OCI-LY1 (cell line): ENCODE measurements around the gene CNTNAP2.

Experiments
- H2AFZ ChIP-seq: fragments of 200-600 bp; sonication (generic), shearing (Covaris generic); 2 replicates; pipeline ENCODE4 v1.6.0; 2014; ENCODE audit warnings: antibody characterized with exemption, mild to moderate bottlenecking, low read length
- H3F3A ChIP-seq: fragments of 200-600 bp; sonication (generic), shearing (Covaris generic); 2 replicates; pipeline ENCODE4 v1.6.0; 2014; ENCODE audit warnings: mild to moderate bottlenecking, antibody characterized with exemption, low read length, moderate library complexity; ENCODE audit not compliant: insufficient read depth
- H3K27ac ChIP-seq: fragments of 200-600 bp; sonication (generic); 2 replicates; pipeline ENCODE4 v1.5.1; 2014; ENCODE audit warnings: low read length, mixed run types, mild to moderate bottlenecking, low read depth; ENCODE audit not compliant: poor library complexity, severe bottlenecking
- H3K27me3 ChIP-seq: fragments of 200-600 bp; sonication (generic); 2 replicates; pipeline ENCODE4 v1.6.0; 2014; ENCODE audit warnings: antibody characterized with exemption, mild to moderate bottlenecking, low read length, moderate library complexity; ENCODE audit not compliant: insufficient read depth
- H3K36me3 ChIP-seq: fragments of 200-600 bp; sonication (generic); 2 replicates; pipeline ENCODE4 v1.6.1; 2014; ENCODE audit warnings: mild to moderate bottlenecking, antibody characterized with exemption, low read length, moderate library complexity, mixed read lengths; ENCODE audit not compliant: insufficient read depth
- H3K4me1 ChIP-seq: fragments of 200-600 bp; sonication (generic); 2 replicates; pipeline ENCODE4 v1.5.1; 2014; ENCODE audit warnings: mild to moderate bottlenecking, low read length, moderate library complexity; ENCODE audit not compliant: insufficient read depth, severe bottlenecking
- H3K4me2 ChIP-seq: fragments of 200-600 bp; sonication (generic), shearing (Covaris generic); 2 replicates; pipeline ENCODE4 v1.6.1; 2014; ENCODE audit warnings: low read length
- H3K4me3 ChIP-seq: fragments of 200-600 bp; sonication (generic); 2 replicates; pipeline ENCODE4 v1.5.1; 2014; ENCODE audit warnings: low read length, low read depth, mild to moderate bottlenecking, mixed read lengths; ENCODE audit not compliant: poor library complexity, severe bottlenecking
- H3K79me2 ChIP-seq: fragments of 200-600 bp; shearing (Covaris generic); 2 replicates; pipeline ENCODE4 v1.6.1; 2016; ENCODE audit warnings: mixed run types, low read length, mixed read lengths; ENCODE audit not compliant: insufficient read depth
- H3K9ac ChIP-seq: fragments of 200-600 bp; sonication (generic), shearing (Covaris generic); 2 replicates; pipeline ENCODE4 v1.6.1; 2014; ENCODE audit warnings: mild to moderate bottlenecking, low read length, mixed read lengths
- H3K9me2 ChIP-seq: fragments of 200-600 bp; sonication (generic), shearing (Covaris generic); 2 replicates; pipeline ENCODE4 v1.6.1; 2014; ENCODE audit warnings: low read depth, mild to moderate bottlenecking, low read length, mixed read lengths
- H3K9me3 ChIP-seq: fragments of 200-600 bp; shearing (Covaris generic); 2 replicates; pipeline ENCODE4 v1.6.1; 2014; ENCODE audit warnings: low read length, mixed read lengths
- H4K20me1 ChIP-seq: fragments of 200-600 bp; sonication (generic), shearing (Covaris generic); 2 replicates; pipeline ENCODE4 v1.6.0; 2016; ENCODE audit warnings: mild to moderate bottlenecking, low read length; ENCODE audit not compliant: insufficient read depth
- EZH2 ChIP-seq: fragments of 200-600 bp; sonication (generic), shearing (Covaris generic); IDR thresholded peaks from 2 replicates; pipeline ENCODE4 v1.8.0; 2017; ENCODE audit warnings: borderline replicate concordance, mixed run types, mild to moderate bottlenecking, antibody characterized with exemption, low read length, moderate library complexity, mixed read lengths
- TF ChIP-seq, protein P1 (sequence below): fragments of 200-600 bp; sonication (generic), shearing (Covaris generic); IDR thresholded peaks from 2 replicates; pipeline ENCODE4 v1.5.1; 2017; ENCODE audit warnings: mild to moderate bottlenecking, antibody characterized with exemption, low read length, moderate library complexity, mixed read lengths

CNTNAP2 gene

DNA sequence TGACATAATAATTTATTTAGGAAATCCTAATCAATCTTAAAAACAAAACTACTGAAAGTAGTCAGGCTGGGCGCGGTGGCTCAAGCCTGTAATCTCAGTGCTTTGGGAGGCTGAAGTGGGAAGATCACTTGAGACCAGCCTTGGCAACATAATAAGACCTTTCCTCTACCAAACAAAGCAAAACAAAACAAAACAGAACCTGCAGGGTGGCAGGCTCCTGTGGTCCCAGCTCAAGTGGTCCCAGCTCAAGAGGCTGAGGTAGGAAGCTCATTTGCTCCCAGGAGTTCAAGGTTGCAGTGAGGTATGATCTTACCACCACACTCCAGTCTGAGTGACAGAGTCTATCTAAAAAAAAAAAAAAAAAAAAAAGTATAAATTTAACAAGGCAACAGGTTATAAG is 748.0 kb downstream of the CNTNAP2 start:
- no peaks in the 10 kb centered on the region for H3K4me1 ChIP-seq
- no peaks in the 10 kb centered on the region for H3K79me2 ChIP-seq
- no peak overlapping the region for H2AFZ ChIP-seq
- H4K20me1 ChIP-seq: no peaks in the 10 kb centered on the region
- no peak overlapping the region for H3K9ac ChIP-seq
- H3K4me3 ChIP-seq: no peak overlapping the region
- H3K4me2 ChIP-seq: no peak overlapping the region
- no peak overlapping the region for H3K27ac ChIP-seq
- H3K9me2 ChIP-seq: no peaks in the 10 kb centered on the region
- TF ChIP-seq, protein P1, sequence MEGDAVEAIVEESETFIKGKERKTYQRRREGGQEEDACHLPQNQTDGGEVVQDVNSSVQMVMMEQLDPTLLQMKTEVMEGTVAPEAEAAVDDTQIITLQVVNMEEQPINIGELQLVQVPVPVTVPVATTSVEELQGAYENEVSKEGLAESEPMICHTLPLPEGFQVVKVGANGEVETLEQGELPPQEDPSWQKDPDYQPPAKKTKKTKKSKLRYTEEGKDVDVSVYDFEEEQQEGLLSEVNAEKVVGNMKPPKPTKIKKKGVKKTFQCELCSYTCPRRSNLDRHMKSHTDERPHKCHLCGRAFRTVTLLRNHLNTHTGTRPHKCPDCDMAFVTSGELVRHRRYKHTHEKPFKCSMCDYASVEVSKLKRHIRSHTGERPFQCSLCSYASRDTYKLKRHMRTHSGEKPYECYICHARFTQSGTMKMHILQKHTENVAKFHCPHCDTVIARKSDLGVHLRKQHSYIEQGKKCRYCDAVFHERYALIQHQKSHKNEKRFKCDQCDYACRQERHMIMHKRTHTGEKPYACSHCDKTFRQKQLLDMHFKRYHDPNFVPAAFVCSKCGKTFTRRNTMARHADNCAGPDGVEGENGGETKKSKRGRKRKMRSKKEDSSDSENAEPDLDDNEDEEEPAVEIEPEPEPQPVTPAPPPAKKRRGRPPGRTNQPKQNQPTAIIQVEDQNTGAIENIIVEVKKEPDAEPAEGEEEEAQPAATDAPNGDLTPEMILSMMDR: no peak
- TF ChIP-seq EZH2: no peak
- H3K9me3 ChIP-seq: peaks cover 4% of the 10 kb centered on the region; the same call in 1 of the 2 replicates
- no peaks in the 10 kb centered on the region for H3K36me3 ChIP-seq
- H3K27me3 ChIP-seq: no peaks in the 10 kb centered on the region
- H3F3A ChIP-seq: no peaks in the 10 kb centered on the region

GRCh38 chr7:146865696-146866095 is 749.1 kb downstream of the CNTNAP2 start:
- Histone ChIP-seq H3K27ac (no peak overlapping the region), H2AFZ (no peak overlapping the region; the same call in 1 of the 2 replicates), H3K4me2 (no peak overlapping the region), H3K4me1 (no peaks in the 10 kb centered on the region), H3K79me2 (no peaks in the 10 kb centered on the region), H3K9ac (no peak overlapping the region), H3K9me2 (no peaks in the 10 kb centered on the region), H3K4me3 (no peak overlapping the region), H4K20me1 (no peaks in the 10 kb centered on the region), H3F3A (no peaks in the 10 kb centered on the region), H3K27me3 (no peaks in the 10 kb centered on the region), H3K9me3 (peaks cover 4% of the 10 kb centered on the region; the same call in 1 of the 2 replicates), H3K36me3 (no peaks in the 10 kb centered on the region)
- no peak for TF ChIP-seq EZH2
- TF ChIP-seq, protein P1: no peak

DNA sequence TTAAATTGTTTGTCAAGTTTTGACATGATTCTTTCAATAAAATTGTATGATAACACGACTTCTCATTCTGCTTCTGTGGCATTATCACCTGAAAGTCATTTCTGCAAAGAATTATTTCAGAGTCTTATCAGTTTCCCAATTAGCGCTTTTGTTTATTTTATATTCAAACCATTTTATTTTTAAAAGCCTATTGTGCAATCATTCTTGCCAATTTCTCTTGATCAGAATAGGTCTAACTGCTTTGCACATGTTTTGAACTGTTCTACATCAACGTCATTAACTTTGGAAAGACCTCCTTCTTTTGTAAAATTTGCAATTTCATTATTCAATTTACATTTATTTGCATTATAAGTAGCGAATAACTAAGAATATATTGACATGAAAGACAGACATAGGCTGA is 758.1 kb downstream of the CNTNAP2 start:
- Histone ChIP-seq H2AFZ (no peak overlapping the region), H3F3A (no peaks in the 10 kb centered on the region), H3K36me3 (no peaks in the 10 kb centered on the region), H3K9ac (no peak overlapping the region), H3K4me1 (peaks cover 11% of the 10 kb centered on the region), H3K4me3 (no peak overlapping the region), H3K79me2 (no peaks in the 10 kb centered on the region), H3K9me2 (no peaks in the 10 kb centered on the region), H3K27me3 (no peaks in the 10 kb centered on the region), H3K4me2 (no peak overlapping the region), H4K20me1 (no peaks in the 10 kb centered on the region), H3K27ac (no peak overlapping the region), H3K9me3 (peaks cover 6% of the 10 kb centered on the region; the same call in 1 of the 2 replicates)
- TF ChIP-seq, protein P1: no peak
- no peak for TF ChIP-seq EZH2
